ENCODE measurements around the gene PGAP2. TPM values are rescaled to one million over a fixed set of nuclear protein-coding genes. Genes with fewer than 3 reads are reported as not detected.
A peak's percentile ranks its signal among the peaks of the same experiment; 100 is the strongest.

PGAP2 gene
- total RNA-seq, 2 donors from 2014 or later, result 26.6 to 33.5 TPM

DNA sequence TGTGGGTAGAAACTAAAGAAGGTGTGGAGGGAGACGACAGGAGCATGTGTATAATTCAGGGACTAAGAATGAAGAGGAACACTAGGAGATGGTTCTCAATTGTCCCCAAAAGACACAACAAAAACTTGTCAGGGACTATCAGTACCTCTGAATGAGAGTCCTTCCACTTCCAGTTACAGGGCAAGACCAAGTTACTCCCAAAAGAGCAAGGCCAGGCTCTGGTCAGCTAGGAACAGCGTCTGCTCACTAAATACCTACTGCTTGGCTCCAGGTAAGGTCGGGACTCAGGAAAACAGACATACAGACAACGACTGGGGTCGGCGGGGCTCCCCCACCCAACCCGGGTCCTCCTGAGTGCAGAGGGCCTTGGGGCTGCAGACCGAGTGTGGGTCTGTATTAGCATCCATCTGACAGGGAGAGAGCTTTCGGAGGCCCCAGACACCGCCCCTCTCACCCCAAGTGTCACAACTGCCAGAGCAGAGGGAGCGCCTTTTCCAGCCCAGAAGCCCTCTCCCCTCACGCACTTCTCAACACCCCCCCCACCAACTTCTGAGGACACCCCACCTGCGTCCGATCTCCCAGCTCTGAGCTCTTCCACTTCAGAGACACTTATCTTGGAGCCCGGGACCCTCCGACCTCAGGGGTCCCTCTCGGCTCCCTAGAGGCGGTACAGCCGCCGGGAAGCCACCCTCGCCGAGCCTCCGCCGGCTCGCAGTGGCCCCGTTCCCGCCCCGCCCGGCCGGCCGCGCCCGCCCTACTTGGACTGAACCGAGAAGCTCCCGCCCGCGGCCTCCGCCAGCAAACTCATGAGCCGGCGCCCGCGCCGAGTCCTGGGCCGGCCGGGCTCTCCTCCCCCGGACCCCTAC is 31.9 kb downstream of the PGAP2 start:
- H3K36me3 ChIP-seq, result no peaks in the 10 kb centered on the region
- no peaks in the 10 kb centered on the region for H3K27me3 ChIP-seq (replicated peaks; ENCODE audit: insufficient read depth)
- H3K9me3 ChIP-seq, result no peaks in the 10 kb centered on the region
- TF ChIP-seq, protein P1, sequence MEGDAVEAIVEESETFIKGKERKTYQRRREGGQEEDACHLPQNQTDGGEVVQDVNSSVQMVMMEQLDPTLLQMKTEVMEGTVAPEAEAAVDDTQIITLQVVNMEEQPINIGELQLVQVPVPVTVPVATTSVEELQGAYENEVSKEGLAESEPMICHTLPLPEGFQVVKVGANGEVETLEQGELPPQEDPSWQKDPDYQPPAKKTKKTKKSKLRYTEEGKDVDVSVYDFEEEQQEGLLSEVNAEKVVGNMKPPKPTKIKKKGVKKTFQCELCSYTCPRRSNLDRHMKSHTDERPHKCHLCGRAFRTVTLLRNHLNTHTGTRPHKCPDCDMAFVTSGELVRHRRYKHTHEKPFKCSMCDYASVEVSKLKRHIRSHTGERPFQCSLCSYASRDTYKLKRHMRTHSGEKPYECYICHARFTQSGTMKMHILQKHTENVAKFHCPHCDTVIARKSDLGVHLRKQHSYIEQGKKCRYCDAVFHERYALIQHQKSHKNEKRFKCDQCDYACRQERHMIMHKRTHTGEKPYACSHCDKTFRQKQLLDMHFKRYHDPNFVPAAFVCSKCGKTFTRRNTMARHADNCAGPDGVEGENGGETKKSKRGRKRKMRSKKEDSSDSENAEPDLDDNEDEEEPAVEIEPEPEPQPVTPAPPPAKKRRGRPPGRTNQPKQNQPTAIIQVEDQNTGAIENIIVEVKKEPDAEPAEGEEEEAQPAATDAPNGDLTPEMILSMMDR (IDR thresholded peaks at IDR 0.05), result no peak
- TF ChIP-seq POLR2AphosphoS5 (IDR thresholded peaks at IDR 0.05), result no peak
- no peak for TF ChIP-seq POLR2A (IDR thresholded peaks at IDR 0.05)
- intact Hi-C loops (cut with DNase I), result loop anchor here (5.0 kb wide), 1 partner anchor 43 kb away; the partner anchor contains the start of gene NUP98
- H3K4me3 ChIP-seq, result peak overlapping the region; percentile 46 to 91
- DNase-seq (ENCODE audit: low spot score), result no peak
- no peaks in the 10 kb centered on the region for H3K4me1 ChIP-seq (replicated peaks)
- H3K27ac ChIP-seq, result peak overlapping the region; percentile 95 to 97
- WGBS, result 2% methylated on average over 33 of the region's 46 CpGs

DNA sequence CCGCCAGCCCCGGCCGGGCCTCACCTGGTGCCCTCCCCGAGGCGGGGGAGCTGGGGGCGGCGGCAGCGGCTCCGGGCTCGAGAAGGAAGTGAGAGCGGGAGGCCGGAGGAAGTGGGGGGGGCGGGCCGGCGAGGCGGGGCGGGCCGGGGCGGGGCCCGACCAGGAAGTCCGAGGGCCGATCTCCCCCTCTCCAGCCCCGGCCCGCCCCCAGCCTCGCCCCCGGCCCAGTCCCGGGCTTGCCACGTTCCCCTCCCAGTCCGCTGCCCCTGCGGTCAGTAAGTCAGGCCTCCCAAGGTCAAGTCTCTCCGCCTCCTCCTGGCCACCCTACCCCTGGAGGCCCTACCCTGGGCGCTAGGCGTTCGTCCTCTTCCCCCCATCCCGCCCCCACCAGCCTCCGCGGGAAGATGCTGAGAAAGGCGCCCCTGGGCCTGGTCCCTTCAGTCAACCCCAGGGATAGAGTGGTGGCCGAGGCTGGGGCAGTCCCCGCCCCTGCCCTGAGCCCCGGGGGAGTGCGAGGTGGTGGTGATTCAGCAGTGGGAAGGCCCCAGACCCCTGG is 32.6 kb downstream of the PGAP2 start, which contains the start of gene RHOG:
RHOG (minus strand) TSS at position 90 of the 556 bp plus-strand sequence. CDS start 12,821 bp downstream, outside the sequence.
- Histone ChIP-seq H3K27me3 (replicated peaks; ENCODE audit: insufficient read depth) (no peaks in the 10 kb centered on the region), H3K27ac (peak within 1 kb of the TSS; percentile 95 to 97), H3K4me3 (peak within 1 kb of the TSS; percentile 46 to 91), H3K4me1 (replicated peaks) (no peaks in the 10 kb centered on the region), H3K36me3 (no peaks in the 10 kb centered on the region), H3K9me3 (no peaks in the 10 kb centered on the region)
- intact Hi-C loops (cut with DNase I), result loop anchor here (5.0 kb wide), 1 partner anchor 44 kb away; the partner anchor contains the start of gene NUP98
- DNase-seq (ENCODE audit: low spot score), result peak; percentile 71
- TF ChIP-seq POLR2A (IDR thresholded peaks at IDR 0.05), result peak; percentile 44
- TF ChIP-seq, protein P1 (IDR thresholded peaks at IDR 0.05), result no peak
- WGBS, result 2% methylated on average over 28 of the region's 42 CpGs

DNA sequence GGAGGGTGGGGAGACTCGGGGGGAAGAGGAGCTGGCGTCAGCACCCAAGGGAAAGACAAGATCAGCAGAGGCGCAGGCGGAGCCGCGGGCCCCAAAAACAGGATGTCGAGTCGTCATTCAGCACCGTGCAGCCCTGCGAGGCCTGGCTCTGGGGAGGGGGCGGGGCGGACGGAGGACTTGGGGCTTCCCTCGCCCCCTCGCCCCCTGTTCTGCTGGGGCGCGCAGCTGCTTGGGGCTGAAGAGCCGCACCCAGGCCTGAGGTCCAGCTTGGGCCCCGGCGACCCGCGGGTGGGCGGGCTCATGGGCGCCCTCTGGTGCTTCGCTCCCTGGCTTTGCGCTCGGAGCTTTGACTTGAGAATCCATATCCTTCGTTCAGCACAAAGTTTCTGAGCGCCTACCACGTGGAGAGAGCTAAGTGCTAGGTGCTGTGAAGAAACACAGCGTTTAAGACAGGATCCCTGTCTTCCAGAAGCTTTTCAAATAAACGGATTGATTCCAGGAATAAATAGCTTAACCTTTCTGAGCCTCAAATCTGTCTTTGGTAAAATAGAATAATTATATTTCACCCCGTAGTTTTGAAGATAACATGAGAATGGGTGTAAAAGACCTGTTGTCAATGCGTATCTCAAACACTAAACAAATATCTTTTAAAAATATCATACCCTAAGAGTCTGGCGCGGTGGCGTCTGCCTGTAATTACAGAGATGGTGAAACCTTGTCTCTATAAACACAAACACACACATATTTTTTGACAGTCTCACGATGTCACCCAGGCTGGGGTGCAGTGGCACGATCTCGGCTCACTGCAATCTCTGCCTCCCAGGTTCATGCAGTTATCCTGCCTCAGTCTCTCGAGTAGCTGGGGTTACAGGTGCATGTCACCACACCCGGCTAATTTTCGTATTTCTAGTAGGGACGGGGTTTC is 33.3 kb downstream of the PGAP2 start:
- no peaks in the 10 kb centered on the region for H3K36me3 ChIP-seq
- WGBS, result 29% methylated on average over 36 of the region's 44 CpGs
- H3K27ac ChIP-seq, result peak overlapping the region; percentile 95 to 97
- peak overlapping the region; percentile 46 to 91 for H3K4me3 ChIP-seq
- TF ChIP-seq, protein P1 (IDR thresholded peaks at IDR 0.05), result peak; percentile 44 to 82 (median 68)
- TF ChIP-seq POLR2A (IDR thresholded peaks at IDR 0.05), result peak; percentile 36
- peak; percentile 61 for TF ChIP-seq POLR2AphosphoS5 (IDR thresholded peaks at IDR 0.05)
- no peaks in the 10 kb centered on the region for H3K27me3 ChIP-seq (replicated peaks; ENCODE audit: insufficient read depth)
- peak; percentile 82 for DNase-seq (ENCODE audit: low spot score)
- intact Hi-C loops (cut with DNase I), result loop anchor here (5.0 kb wide), 1 partner anchor 44 kb away; the partner anchor contains the start of gene NUP98
- no peaks in the 10 kb centered on the region for H3K4me1 ChIP-seq (replicated peaks)
- no peaks in the 10 kb centered on the region for H3K9me3 ChIP-seq

DNA sequence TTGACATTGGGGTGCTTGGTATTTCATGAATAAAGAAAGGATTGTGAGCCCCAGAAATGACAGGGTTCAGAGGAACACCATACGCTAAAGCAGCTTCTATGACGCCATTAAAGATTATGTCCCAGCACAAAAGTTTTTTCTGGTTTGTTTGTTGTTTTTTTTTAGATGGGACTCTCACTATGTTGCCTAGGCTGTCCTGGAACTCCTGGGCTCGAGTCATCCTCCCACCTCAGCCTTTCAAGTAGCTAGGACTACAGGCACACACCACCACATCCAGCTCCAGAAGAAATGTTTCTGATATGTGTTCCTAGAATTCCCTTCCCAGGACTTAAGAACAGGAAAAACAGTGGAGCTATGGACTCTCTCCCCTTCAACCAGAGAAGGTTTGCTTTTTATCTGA is 35.0 kb downstream of the PGAP2 start:
- no peak for DNase-seq (ENCODE audit: low spot score)
- intact Hi-C loops (cut with DNase I), result loop anchor here (5.0 kb wide), 1 partner anchor 46 kb away; the partner anchor contains the start of gene NUP98
- no peaks in the 10 kb centered on the region for H3K27me3 ChIP-seq (replicated peaks; ENCODE audit: insufficient read depth)
- H3K27ac ChIP-seq, result no peak overlapping the region
- no peaks in the 10 kb centered on the region for H3K4me1 ChIP-seq (replicated peaks)
- H3K9me3 ChIP-seq, result no peaks in the 10 kb centered on the region
- H3K36me3 ChIP-seq, result no peaks in the 10 kb centered on the region
- TF ChIP-seq, protein P1 (IDR thresholded peaks at IDR 0.05), result no peak
- TF ChIP-seq POLR2A (IDR thresholded peaks at IDR 0.05), result no peak
- TF ChIP-seq POLR2AphosphoS5 (IDR thresholded peaks at IDR 0.05), result no peak
- no peak overlapping the region for H3K4me3 ChIP-seq
- 87% methylated on average over 3 of the region's 3 CpGs for WGBS
